Upper lobe of right lung (tissue), 1 donor: ENCODE measurements around the gene ZDHHC3. TPM values are rescaled to one million over a fixed set of nuclear protein-coding genes. Genes with fewer than 3 reads are reported as not detected.

Source experiments
- ATAC-seq: fragments of 200-7000 bp; cut with Tn5 transposase; one replicate; pipeline ENCODE4 v1.9.1; 2020; ENCODE audit warnings: mild to moderate bottlenecking, moderate library complexity
- DNase-seq: peaks from one replicate; pipeline ENCODE4 v3.0.0-alpha.2; 2020
- H3K27ac ChIP-seq: fragments of 200-600 bp; one replicate; pipeline ENCODE4 v1.8.0; 2022
- H3K27me3 ChIP-seq: fragments of 200-600 bp; one replicate; pipeline ENCODE4 v1.8.0; 2022; ENCODE audit warnings: mild to moderate bottlenecking
- H3K36me3 ChIP-seq: fragments of 200-600 bp; one replicate; pipeline ENCODE4 v1.8.0; 2022
- H3K4me1 ChIP-seq: fragments of 200-600 bp; one replicate; pipeline ENCODE4 v1.8.0; 2022
- H3K4me3 ChIP-seq: fragments of 200-600 bp; one replicate; pipeline ENCODE4 v1.8.0; 2022; ENCODE audit warnings: mild to moderate bottlenecking
- H3K9me3 ChIP-seq: fragments of 200-600 bp; one replicate; pipeline ENCODE4 v1.8.0; 2022
- intact Hi-C: fragments of 100-400 bp; cut with DNase I; formaldehyde crosslinking; loops from one replicate; pipeline ENCODE4 v1.11.0; 2022
- total RNA-seq: library from RNA; stranded (reverse); fragmentation: NEBNext Ultra II Directional; extraction: Animal tissue kit (Norgen Biotek cat#: 25700); gene quantifications from one replicate; pipeline ENCODE4 v1.2.1, GENCODE V29; 2021
- TF ChIP-seq, protein P1 (sequence below): fragments of 200-600 bp; IDR thresholded peaks from one replicate; pipeline ENCODE4 v1.8.0; 2022; ENCODE audit warnings: antibody characterized with exemption
- donor health status: DM: no; HTN: yes; CAD: no; lungs with severe emphysema.

The ZDHHC3 gene
- total RNA-seq, 1 donor from 2014 or later: 125 TPM

DNA sequence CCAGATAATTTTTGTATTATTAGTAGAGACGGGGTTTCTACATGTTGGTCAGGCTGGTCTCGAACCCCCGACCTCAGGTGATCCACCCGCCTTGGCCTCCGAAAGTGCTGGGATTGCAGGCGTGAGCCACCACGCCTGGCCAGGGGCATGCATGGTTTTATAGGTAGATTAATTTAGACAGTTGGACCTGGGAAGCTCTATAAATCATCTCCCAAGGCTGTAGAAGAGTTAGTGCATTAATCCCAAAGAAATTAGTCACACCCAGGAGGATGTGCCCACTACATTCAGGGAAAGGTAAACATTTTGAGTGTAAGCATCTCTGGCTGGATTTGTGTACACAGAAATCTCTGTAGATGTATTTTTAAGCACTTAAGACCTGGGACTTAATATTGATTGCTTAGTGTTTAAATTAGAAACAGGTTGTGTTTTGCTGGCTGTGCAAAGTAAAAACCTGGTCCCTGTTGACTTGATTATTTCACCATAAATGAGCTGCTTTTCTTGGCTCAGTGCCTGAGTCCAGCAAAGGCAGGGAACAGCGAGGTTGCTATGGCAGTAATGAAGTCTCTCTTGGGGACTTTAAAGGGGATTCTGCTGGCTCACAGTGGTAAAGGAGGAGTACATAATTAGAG, 19.3 kb upstream of the ZDHHC3 start:
- Histone ChIP-seq H3K27ac (peak overlapping the region; percentile 12), H3K36me3 (peaks cover 61% of the 10 kb centered on the region), H3K4me3 (no peak overlapping the region), H3K9me3 (no peaks in the 10 kb centered on the region), H3K4me1 (peaks cover 25% of the 10 kb centered on the region), H3K27me3 (no peaks in the 10 kb centered on the region)
- intact Hi-C loops: no loop called here
- no peak for DNase-seq
- no peak for ATAC-seq
- TF ChIP-seq, protein P1, sequence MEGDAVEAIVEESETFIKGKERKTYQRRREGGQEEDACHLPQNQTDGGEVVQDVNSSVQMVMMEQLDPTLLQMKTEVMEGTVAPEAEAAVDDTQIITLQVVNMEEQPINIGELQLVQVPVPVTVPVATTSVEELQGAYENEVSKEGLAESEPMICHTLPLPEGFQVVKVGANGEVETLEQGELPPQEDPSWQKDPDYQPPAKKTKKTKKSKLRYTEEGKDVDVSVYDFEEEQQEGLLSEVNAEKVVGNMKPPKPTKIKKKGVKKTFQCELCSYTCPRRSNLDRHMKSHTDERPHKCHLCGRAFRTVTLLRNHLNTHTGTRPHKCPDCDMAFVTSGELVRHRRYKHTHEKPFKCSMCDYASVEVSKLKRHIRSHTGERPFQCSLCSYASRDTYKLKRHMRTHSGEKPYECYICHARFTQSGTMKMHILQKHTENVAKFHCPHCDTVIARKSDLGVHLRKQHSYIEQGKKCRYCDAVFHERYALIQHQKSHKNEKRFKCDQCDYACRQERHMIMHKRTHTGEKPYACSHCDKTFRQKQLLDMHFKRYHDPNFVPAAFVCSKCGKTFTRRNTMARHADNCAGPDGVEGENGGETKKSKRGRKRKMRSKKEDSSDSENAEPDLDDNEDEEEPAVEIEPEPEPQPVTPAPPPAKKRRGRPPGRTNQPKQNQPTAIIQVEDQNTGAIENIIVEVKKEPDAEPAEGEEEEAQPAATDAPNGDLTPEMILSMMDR: no peak

DNA sequence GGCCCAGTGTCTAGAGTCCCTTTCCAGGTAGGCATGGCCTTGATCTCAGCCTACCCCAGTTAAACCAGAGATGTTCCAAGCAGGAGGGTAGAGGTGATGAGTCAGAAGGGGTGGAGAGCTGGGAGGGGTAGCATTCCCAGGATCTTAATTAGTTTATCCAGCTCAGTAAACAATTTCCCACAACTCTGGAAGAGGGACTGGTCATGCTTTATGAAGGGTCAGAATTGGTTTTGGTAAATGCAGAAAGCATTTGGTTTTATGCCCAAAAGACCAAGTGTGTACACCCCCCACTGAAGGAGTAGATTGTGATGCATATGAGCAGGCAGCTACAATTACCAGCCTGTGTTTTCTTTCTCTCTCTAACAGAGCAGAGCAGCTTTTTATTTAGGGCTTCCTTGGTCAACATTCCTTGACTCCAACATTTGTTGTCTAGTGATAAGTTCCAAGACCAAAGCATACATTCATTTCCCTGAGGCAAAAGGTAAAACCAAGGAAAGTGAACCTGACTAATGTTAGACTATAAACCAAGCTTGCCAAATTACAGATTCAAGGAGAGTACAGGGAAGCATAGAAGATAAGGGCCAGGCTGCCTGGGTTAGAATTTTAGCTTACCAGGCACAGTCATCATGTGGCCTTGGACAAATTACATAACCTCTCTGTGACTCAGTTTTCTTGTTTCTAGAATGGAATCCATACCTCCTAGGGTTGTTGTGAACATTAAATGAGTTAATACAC, 17.7 kb upstream of the ZDHHC3 start:
- intact Hi-C loops: no loop called here
- TF ChIP-seq, protein P1: no peak

DNA sequence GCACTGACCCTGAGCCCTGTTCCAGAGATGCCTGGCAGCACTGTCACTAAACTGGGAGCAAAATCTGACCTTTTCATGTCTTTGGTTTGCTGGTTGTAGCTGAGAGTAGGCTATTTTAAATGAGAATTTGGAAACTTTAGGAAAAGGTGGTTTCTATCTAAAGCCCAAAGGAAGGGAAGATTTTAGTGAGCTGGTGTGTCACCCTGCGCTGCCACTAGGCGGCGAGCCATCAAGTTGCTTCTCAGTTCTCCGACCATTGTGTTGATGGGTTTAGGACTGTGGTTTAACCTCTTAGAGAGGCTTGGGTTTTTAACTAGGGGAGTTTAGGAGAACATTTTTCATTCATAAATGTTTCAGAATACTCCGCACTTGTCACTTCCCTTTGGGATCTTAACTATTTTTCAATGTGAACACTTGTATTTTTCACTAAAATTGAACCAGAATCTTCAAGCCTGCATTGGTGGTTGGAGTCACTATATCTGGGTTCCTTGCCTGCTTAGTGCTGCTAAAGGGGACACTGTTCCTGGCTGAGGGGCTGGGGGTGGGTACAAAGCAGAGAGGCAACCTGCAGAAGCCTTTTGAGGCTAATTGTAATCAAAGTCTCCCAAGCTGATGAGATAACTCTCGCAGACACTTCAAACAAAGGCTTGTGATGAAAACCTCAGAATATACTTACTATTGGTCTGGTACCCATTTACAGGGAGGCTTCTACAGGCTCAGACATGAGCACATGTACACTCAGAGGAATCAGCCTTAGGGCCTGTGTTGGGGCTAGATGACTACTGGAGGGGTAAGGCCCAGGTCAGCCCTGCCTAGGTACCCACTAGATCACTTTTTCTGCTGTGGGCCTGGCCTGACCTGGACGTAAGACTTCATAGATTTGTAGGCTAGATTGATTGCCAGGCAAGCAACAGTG, 16.8 kb upstream of the ZDHHC3 start:
- ATAC-seq: peak; percentile 53
- Histone ChIP-seq H3K27ac (no peak overlapping the region), H3K36me3 (peaks cover 53% of the 10 kb centered on the region), H3K9me3 (no peaks in the 10 kb centered on the region), H3K4me3 (no peak overlapping the region), H3K4me1 (peaks cover 35% of the 10 kb centered on the region), H3K27me3 (no peaks in the 10 kb centered on the region)
- TF ChIP-seq, protein P1: peak; percentile 70
- intact Hi-C loops: no loop called here
- DNase-seq: no peak

More for the DNA sequence above, 17.7 kb upstream of the ZDHHC3 start:
- Histone ChIP-seq H3K4me3 (no peak overlapping the region), H3K36me3 (peaks cover 61% of the 10 kb centered on the region), H3K27ac (no peak overlapping the region), H3K4me1 (peaks cover 32% of the 10 kb centered on the region), H3K9me3 (no peaks in the 10 kb centered on the region), H3K27me3 (no peaks in the 10 kb centered on the region)
- ATAC-seq (no peak), DNase-seq (no peak)

DNA sequence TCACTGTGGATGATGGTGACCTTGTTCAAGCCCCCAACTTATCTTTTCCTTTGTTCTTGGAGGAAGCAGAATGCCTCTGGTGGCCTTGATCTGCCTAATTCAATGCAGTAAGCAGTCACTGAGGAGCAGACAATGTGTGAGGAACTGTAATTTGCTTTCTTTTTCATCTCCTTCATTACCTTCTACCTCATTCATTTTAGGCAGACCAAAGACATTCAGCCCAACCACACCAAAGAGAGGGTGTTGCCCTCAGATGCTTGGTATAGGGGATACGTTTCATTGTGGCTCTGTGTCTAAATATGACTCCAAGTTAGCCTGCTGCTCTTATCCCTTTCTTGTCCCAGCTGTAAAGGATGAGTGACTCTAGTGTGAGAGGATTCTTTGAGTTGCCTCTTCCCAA, 15.4 kb upstream of the ZDHHC3 start:
- TF ChIP-seq, protein P1: no peak
- Histone ChIP-seq H3K27me3 (no peaks in the 10 kb centered on the region), H3K4me1 (peaks cover 33% of the 10 kb centered on the region), H3K27ac (no peak overlapping the region), H3K9me3 (no peaks in the 10 kb centered on the region), H3K36me3 (peaks cover 38% of the 10 kb centered on the region), H3K4me3 (no peak overlapping the region)
- ATAC-seq (no peak), DNase-seq (no peak)
- intact Hi-C loops: no loop called here

DNA sequence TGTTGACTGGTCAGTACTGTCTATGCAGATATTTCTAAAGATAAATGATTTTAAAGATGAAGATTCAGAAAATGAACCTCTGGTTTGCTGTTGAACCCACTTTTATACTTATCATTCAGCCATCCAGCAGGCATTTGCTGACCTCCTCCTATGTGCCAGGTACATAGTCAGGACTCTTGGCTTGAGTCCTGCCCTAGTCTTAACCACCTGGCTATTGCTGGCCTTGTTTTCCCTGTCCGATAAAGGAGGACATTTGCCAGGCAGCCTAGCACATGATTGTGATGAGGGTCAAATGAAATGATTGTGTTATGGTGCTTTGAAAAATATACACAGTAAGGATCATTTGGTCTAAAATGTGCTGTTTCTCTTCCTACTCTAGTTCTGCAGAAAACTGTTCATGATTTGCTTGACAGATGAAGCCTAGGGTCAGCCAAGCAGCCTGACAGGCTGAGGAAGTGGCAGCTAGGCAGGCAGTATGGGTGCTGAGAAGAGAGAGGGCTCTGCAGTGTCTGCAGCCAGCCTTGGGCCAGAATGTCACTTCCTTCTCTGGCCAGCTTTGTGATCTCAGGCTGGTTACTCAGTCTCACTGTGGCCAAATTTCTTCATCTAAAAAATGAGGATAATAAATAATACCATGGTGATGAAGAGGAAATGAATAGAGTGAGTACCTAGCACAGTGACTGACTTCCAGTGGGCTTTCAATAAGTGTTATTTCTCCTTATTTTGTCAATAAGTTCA, 13.8 kb upstream of the ZDHHC3 start:
- Histone ChIP-seq H3K27me3 (no peaks in the 10 kb centered on the region), H3K4me3 (no peak overlapping the region), H3K9me3 (no peaks in the 10 kb centered on the region), H3K36me3 (peaks cover 30% of the 10 kb centered on the region), H3K4me1 (peaks cover 23% of the 10 kb centered on the region), H3K27ac (no peak overlapping the region)
- intact Hi-C loops: no loop called here
- ATAC-seq: peak; percentile 75
- DNase-seq: no peak
- TF ChIP-seq, protein P1: no peak
